ENCODE measurements around the gene SHKBP1. TPM values are rescaled to one million over a fixed set of nuclear protein-coding genes. Genes with fewer than 3 reads are reported as not detected.

The SHKBP1 gene
- total and polyA plus RNA-seq, 2 donors (not counting 1 experiment from before 2014, with no cell fraction given), result 179 to 227 TPM

- peaks cover 0 to 23% (median 6%) of the 10 kb centered on the region in 3 donors for H3K9me3 ChIP-seq (ENCODE audit: control extremely low read depth in 1 of 3, control insufficient read depth in 2 of 3, insufficient read depth in 1 of 3, low read length in 2 of 3)
- Mint-ChIP-seq H3K4me1 (peaks cover 13% of the 10 kb centered on the region), H3K27me3 (peaks cover 33% of the 10 kb centered on the region), H3K27ac (no peak overlapping the region), H3K9me3 (ENCODE audit: insufficient read depth) (no peaks in the 10 kb centered on the region), H3K4me3 (no peak overlapping the region)
- no peak overlapping the region for H3K4me3 ChIP-seq (ENCODE audit: control extremely low read depth in 1 of 5, extremely low read depth in 1 of 5, insufficient read depth in 1 of 5, low read depth in 2 of 5, low read length in 4 of 5)
- intact Hi-C loops (cut with micrococcal nuclease), result no loop called here
- no peak overlapping the region for H2AFZ ChIP-seq (ENCODE audit: insufficient read depth, low read depth, low read length, poor library complexity, severe bottlenecking)
- ChIA-PET CTCF (interaction anchor here (0.6 to 3.5 kb wide), 2 partner anchors 18 to 101 kb away, joined by 3 to 17 read pairs; no protein-coding TSS in a partner anchor), POLR2A (no interaction called here)
- TF ChIP-seq EZH2 (IDR thresholded peaks at IDR 0.05; ENCODE audit: borderline replicate concordance, insufficient read depth, low read depth, low read length, poor library complexity, severe bottlenecking), result no peak
- TF ChIP-seq, protein P1, sequence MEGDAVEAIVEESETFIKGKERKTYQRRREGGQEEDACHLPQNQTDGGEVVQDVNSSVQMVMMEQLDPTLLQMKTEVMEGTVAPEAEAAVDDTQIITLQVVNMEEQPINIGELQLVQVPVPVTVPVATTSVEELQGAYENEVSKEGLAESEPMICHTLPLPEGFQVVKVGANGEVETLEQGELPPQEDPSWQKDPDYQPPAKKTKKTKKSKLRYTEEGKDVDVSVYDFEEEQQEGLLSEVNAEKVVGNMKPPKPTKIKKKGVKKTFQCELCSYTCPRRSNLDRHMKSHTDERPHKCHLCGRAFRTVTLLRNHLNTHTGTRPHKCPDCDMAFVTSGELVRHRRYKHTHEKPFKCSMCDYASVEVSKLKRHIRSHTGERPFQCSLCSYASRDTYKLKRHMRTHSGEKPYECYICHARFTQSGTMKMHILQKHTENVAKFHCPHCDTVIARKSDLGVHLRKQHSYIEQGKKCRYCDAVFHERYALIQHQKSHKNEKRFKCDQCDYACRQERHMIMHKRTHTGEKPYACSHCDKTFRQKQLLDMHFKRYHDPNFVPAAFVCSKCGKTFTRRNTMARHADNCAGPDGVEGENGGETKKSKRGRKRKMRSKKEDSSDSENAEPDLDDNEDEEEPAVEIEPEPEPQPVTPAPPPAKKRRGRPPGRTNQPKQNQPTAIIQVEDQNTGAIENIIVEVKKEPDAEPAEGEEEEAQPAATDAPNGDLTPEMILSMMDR (IDR thresholded peaks at IDR 0.05), result no peak
- no peaks in the 10 kb centered on the region for H4K20me1 ChIP-seq (ENCODE audit: control insufficient read depth, insufficient read depth, low read length, poor library complexity, severe bottlenecking)
- peaks cover 0 to 45% (median 22%) of the 10 kb centered on the region in 4 experiments for H3K27me3 ChIP-seq (replicated peaks in 1 of 4; ENCODE audit: control extremely low read depth in 1 of 4, control insufficient read depth in 3 of 4, insufficient read depth in 4 of 4, low read length in 3 of 4)
- H3K36me3 ChIP-seq (replicated peaks in 1 of 2; ENCODE audit: control extremely low read depth in 1 of 2, control insufficient read depth in 1 of 2, extremely low read depth in 1 of 2, insufficient read depth in 2 of 2, low read length in 1 of 2), result no peaks in the 10 kb centered on the region
- no peak overlapping the region for H3K4me2 ChIP-seq (replicated peaks; ENCODE audit: low read depth, low read length, poor library complexity, severe bottlenecking)
- 86% methylated on average over 4 of the region's 4 CpGs for WGBS (ENCODE audit: insufficient coverage)
- no peak overlapping the region for H3K27ac ChIP-seq (ENCODE audit: low read length in 2 of 2)
- ATAC-seq (ENCODE audit: low read depth) (no peak), DNase-seq (no peak)
- H3K79me2 ChIP-seq (ENCODE audit: control insufficient read depth, insufficient read depth, low read length), result no peaks in the 10 kb centered on the region
- no peak overlapping the region for H3K9ac ChIP-seq (ENCODE audit: low read length)
- H3K4me1 ChIP-seq (ENCODE audit: control insufficient read depth in 2 of 2, insufficient read depth in 2 of 2, low read length in 2 of 2), result peaks cover 10 to 13% of the 10 kb centered on the region in 2 donors
These were observed 42.5 kb upstream of the SHKBP1 start for GRCh38 chr19:40534148-40534547.

DNA sequence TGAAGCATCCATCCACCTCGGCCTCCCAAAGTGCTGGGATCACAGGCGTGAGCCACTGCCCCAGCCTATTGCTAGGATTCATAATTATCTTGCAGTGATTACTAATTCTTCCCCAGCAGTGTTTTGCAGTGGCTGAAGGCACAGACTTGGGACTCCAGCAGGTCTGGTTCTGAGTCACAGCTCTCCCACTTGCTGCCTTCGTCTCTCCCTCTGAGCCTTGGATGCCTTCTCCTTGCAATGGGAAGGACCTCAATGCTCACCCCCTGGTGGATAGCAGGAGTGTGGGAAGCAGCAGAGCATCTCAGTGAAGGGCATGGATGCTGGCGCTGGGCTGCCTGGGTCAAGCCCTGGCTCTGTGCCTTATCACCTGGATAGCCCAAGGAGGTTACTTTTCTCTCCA lies 37.6 kb upstream of the SHKBP1 start:
- no peaks in the 10 kb centered on the region for H3K4me1 Mint-ChIP-seq
- CTCF ChIA-PET, result interaction anchor here (1.9 kb wide), 1 partner anchor 95 kb away, joined by 7 read pairs; no protein-coding TSS in a partner anchor
- H3K9me3 ChIP-seq (ENCODE audit: control extremely low read depth in 1 of 3, control insufficient read depth in 2 of 3, insufficient read depth in 1 of 3, low read length in 2 of 3), result peaks cover 0 to 6% (median 5%) of the 10 kb centered on the region in 3 donors
- peaks cover 17% of the 10 kb centered on the region for H3K27me3 Mint-ChIP-seq
- POLR2A ChIA-PET, result no interaction called here
- DNase-seq (no peak), ATAC-seq (ENCODE audit: low read depth) (no peak)
- no peak for TF ChIP-seq EZH2 (IDR thresholded peaks at IDR 0.05; ENCODE audit: borderline replicate concordance, insufficient read depth, low read depth, low read length, poor library complexity, severe bottlenecking)
- TF ChIP-seq, protein P1 (IDR thresholded peaks at IDR 0.05), result no peak
- H3K27ac ChIP-seq (ENCODE audit: low read length in 2 of 2), result no peak overlapping the region
- H3K79me2 ChIP-seq (ENCODE audit: control insufficient read depth, insufficient read depth, low read length), result no peaks in the 10 kb centered on the region
- no peaks in the 10 kb centered on the region for H4K20me1 ChIP-seq (ENCODE audit: control insufficient read depth, insufficient read depth, low read length, poor library complexity, severe bottlenecking)
- H3K27ac Mint-ChIP-seq, result no peak overlapping the region
- H2AFZ ChIP-seq (ENCODE audit: insufficient read depth, low read depth, low read length, poor library complexity, severe bottlenecking), result no peak overlapping the region
- 80% methylated on average over 4 of the region's 4 CpGs for WGBS (ENCODE audit: insufficient coverage)
- H3K9ac ChIP-seq (ENCODE audit: low read length), result no peak overlapping the region
- peaks cover 0 to 15% (median 6%) of the 10 kb centered on the region in 4 experiments for H3K27me3 ChIP-seq (replicated peaks in 1 of 4; ENCODE audit: control extremely low read depth in 1 of 4, control insufficient read depth in 3 of 4, insufficient read depth in 4 of 4, low read length in 3 of 4)
- no peaks in the 10 kb centered on the region for H3K36me3 ChIP-seq (replicated peaks in 1 of 2; ENCODE audit: control extremely low read depth in 1 of 2, control insufficient read depth in 1 of 2, extremely low read depth in 1 of 2, insufficient read depth in 2 of 2, low read length in 1 of 2)
- no peak overlapping the region for H3K4me3 Mint-ChIP-seq
- H3K9me3 Mint-ChIP-seq (ENCODE audit: insufficient read depth), result no peaks in the 10 kb centered on the region
- intact Hi-C loops (cut with micrococcal nuclease), result no loop called here
- H3K4me2 ChIP-seq (replicated peaks; ENCODE audit: low read depth, low read length, poor library complexity, severe bottlenecking), result no peak overlapping the region
- no peaks in the 10 kb centered on the region for H3K4me1 ChIP-seq (ENCODE audit: control insufficient read depth in 2 of 2, insufficient read depth in 2 of 2, low read length in 2 of 2)
- H3K4me3 ChIP-seq (ENCODE audit: control extremely low read depth in 1 of 5, extremely low read depth in 1 of 5, insufficient read depth in 1 of 5, low read depth in 2 of 5, low read length in 4 of 5), result no peak overlapping the region
